NCI-H524 treated with DMSO at 0.1 percent for 48 hours (cell line): Measurements from ENCODE around the gene HEBP1.
A peak's percentile ranks its signal among the peaks of the same experiment; 100 is the strongest.

Source experiments
- DNase-seq: peaks from one replicate; lab custom pipeline; 2025; lab: John Stamatoyannopoulos, UW

Gene HEBP1

DNA sequence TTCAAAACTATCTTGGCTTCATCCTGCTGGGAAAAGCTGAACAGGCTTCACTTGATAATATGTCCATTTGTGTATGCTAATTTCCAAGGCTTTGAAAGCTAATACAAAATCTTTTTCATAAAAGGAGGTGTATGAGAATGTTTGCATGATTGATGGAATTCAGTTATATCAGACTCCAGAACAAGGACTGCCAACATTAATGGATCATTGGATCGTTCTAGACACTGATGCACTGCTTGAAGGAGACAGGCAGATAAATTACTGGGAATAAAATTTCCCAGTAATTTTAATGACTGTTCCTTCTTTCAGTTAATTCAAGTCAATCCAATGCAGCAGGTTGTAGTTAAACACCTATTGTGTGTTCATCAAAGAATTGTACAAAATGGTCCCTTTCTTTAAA is 48.6 kb downstream of the HEBP1 start:
- DNase-seq: no peak

DNA sequence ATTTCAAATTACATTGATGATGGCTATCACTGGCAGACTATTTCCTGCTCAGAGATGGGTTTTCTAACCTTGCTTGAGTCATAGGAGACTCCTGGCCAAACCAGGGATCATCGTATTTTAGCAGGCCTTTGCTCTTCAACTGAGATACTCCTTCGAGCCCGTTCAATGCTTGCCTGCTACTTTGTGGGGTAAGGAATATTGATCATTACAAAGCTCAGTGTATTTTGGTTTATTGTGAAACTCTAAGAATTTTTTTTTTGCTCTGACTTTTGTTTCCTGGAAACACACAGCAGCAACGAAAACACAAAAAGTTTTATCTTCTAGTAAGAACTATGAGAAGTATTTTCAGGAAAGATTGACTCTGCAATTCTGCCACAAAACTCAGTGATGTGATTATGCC is 52.2 kb downstream of the HEBP1 start:
- DNase-seq: no peak

DNA sequence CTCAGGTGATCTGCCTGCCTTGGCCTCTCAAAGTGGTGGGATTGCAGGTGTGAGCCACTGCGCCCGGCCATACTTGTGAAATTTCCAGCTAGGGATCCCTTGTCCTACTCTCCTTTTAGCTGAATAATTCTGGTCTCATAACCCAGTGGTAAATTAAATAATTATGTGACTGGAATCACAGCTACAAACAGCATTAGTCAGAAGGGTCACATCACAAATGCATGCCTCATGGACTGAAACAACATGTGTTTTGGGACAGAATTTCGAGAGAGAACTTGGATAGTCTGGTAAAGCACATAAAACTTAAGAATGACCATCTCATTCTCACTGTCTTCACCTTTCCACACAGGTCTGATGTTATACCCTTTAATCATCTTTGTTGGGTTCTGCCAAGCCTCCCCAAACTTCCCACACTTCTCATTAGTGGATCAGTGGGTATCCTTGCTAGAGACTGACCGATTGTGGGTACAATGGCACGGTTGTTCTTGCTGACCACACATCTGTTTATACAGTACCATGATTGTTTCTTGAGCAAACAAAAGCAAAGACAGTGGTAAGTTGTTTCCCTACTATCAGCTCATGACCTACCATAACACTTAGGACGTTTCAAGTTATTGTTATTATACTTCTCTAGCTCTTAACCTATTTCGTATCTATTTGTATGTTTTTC is 53.2 kb downstream of the HEBP1 start:
- no peak for DNase-seq

DNA sequence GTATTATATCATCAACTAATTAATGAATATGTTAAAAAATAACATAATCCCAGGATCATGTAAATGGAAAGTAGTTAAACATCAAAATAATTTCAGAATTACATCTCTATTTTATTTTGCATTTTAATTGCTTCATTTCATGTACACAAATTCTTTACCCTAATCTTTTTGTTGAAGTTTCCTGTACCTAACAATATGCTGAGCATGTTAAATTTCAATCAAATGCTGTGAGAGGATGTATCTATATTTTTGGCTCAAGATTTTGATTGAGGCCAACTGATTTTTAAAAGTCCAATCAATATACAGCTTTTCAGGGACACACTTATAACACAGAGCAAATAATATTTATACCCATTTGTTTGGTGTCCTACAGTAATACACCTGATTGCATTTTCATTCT is 54.5 kb downstream of the HEBP1 start:
- no peak for DNase-seq

GRCh38 chr12:12943586-12944260 is 56.3 kb downstream of the HEBP1 start:
- DNase-seq: no peak

DNA sequence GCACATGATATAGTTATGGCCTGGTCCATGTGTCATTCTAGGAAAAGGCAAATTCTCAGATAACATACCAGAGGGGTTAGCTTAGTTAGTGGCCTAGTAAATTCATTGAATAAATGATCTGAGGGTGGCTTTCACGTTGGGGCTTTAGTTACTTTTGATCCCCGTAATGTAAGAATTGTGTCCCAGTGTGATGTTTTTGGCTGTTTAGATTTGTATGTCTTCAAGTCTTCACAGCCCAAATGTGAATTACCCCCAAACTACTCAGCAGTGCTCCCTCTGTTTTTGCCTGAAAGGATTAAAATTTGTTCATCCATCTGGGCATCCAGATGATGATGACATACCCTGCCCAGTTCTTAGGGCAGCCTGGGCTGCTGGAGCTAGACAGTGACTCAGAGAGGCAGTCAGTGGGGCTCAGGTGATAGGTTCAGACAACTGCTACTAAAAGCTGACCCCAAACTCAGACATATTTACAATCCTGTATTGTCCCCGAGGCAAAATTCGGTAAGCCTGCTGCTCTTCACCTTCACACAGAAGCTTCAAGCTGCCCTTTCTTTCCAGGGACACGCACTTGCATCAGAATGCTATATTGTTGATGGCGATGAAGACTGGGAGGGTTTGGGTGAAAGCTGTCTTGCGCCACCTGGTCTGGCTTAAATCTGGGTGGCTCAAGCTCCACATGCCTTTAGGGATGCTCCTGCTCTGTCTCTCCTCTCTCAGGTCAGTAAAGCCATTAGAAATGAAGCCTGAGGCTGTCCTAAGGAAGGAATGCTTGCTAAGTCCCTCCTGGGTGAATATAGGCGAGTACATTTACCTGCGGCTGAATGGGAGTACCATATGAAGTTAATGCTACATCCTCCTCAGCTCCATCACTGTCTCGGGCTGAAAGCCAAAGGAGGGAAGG is 58.4 kb downstream of the HEBP1 start:
- peak; percentile 47 for DNase-seq

DNA sequence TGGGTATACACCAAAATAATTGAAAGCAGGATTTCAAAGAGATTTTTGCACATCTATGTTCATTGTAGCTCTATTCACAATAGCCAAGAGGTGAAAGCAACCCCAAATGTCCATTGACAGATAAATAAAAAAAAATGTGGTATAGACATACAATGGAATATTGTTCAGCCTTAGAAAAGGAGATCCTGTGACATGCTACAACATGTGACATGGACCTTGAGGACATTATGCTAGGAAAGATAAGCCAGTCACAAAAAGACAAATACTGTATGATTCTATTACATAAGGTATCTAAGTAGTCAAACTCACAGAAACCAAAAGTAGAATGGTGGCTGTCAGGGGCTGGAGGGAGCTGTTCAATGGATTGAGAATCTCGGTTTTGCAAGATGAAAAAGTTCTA is 60.2 kb downstream of the HEBP1 start:
- DNase-seq: no peak

DNA sequence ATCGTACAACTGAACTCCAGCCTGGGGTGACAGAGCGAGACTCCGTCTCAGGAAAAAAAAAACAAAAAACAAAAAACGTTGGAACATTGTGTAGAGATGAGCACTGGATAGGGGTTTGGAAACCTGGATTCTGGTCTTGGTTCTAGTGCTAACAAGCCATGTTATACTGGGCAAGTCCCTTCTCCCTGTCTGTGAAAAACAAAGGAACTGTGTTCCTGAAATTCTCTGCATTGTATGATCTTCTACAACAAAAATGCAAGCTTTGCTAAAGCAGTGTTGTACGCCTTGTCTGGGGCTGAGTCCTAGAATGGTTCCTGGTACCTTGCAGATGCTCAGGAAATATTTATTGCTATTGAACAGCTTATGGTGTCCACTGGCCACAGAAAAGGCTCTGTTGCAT is 61.5 kb downstream of the HEBP1 start:
- no peak for DNase-seq

DNA sequence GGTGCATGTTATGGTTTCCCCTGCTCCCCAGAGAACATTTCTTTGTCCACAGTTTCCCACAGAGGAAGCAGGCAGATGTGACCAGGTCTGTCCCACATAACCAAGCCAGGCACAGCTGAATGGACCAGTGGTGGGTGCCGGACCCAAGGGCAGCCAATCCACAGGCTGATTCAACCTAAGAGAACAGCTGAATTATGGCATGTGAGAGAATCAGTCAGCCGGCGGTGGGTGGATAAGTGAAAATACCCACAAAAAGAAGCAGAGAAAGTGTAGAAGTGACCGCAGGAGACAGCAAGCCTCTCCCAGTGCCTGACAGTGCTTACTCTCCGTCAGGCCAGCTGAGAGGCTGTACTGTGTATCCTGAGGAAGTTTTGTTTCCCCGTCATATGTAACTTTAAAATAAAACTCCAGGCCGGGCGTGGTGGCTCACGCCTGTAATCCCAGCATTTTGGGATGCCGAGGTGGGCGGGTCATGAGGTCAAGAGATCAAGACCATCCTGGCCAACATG is 63.0 kb downstream of the HEBP1 start:
- no peak for DNase-seq

GRCh38 chr12:12934556-12934955 is 65.5 kb downstream of the HEBP1 start:
- no peak for DNase-seq

GRCh38 chr12:12933742-12934141 is 66.3 kb downstream of the HEBP1 start:
- no peak for DNase-seq

- DNase-seq: no peak
Measured at GRCh38 chr12:12930633-12931219, 69.3 kb downstream of the HEBP1 start.

- no peak for DNase-seq
Measured at GRCh38 chr12:12929696-12930095, 70.4 kb downstream of the HEBP1 start.

DNA sequence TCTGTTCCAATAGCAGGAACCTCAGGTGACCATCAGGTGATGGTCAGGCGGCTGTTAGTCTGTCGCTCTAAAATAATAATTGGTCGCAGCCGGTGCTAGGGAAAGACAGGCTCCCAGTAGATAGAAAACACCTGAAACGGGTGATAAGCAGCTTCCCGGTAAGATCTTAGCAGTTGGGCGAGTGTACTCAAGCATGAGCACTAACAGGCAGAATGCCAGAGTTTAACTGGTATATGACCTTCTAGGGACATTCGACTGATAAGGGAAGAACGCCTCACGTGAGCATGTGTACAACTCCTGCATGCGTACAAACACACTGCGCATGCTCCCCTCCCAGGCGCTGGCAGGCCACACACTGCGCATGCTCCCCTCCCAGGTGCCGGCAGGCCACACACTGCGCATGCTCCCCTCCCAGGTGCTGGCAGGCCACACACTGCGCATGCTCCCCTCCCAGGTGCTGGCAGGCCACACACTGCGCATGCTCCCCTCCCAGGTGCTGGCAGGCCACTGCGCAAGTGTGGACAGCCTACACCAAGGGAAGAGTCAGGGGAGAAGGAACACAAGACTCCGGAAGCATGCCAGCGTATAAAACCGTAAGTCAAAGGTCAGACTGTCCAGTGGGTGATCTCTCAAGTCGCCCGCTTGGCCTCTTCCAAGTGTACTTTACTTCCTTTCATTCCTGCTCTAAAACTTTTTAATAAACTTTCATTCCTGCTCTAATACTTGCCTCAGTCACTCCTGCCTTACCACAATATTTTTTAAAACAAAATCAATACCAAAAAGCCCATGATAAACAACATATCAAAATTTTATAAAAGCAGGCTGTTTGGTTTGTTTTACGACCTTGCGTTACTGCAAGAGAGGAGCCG is 72.6 kb downstream of the HEBP1 start:
- peak; percentile 22 for DNase-seq

DNA sequence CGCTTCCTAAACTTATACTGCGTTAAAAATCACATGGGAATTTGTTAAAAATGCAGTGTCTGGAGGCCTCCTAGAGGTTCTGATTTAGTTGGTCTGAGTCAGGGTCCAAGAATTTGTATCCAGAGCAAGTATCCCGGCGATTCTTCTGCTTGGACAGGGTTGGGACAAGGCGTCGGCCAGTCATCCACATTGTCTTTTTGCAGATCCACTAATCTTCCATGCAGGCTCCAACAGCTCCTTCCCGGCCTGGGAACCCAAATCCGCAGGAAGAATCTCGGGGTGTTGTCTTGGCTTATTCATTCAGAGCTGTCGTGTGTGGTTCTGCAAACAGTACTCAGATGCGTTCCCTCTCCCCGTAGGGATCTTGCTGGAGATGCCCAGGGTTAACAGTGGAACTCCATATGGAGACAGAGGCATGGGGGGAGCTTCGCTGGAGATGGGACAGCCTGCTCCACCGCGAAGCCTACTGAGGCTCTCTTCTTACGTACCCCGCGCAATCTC is 73.4 kb downstream of the HEBP1 start:
- DNase-seq: no peak

DNA sequence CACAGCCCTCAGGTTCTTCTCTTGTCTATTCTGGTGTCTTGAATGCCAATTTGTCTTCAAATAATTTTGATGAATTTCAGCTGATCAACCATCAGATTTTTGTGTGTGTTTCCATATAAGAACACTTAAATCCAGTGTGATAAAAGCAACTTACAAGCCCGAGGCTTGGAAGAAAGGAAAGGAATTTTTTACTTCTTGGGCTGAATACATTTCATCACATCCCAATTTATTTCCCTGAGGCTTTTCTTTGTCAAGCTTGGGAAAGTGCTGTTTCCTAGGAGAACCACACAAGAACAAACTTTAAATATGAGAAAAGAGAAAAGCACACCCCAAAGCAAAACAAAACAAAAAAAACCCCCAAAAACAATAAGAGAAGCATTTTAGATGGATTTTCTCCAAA is 74.7 kb downstream of the HEBP1 start:
- no peak for DNase-seq
